Lung (tissue), 12 donors: Measurements from ENCODE around the gene NOC4L. TPM values are rescaled to one million over a fixed set of nuclear protein-coding genes. Genes with fewer than 3 reads are reported as not detected.

Source experiments
- ATAC-seq: fragments of 200-7000 bp; cut with Tn5 transposase; one replicate; pipeline ENCODE4 v1.9.1; 2020; ENCODE audit warnings: moderate number of reproducible peaks; ENCODE audit not compliant: insufficient read depth, low FRiP score
- DNase-seq, 3 donors: peaks; one replicate each; pipeline ENCODE4 v3.0.0-alpha.2; 2013 to 2017
- H3K27ac ChIP-seq, 2 donors: one replicate each; pipeline ENCODE4 v1.5.1; 2013; ENCODE audit warnings: mild to moderate bottlenecking in 2 of 2, moderate library complexity in 2 of 2, control low read depth in 1 of 2, inconsistent platforms in 1 of 2, low read depth in 1 of 2, low read length in 1 of 2
- H3K27me3 ChIP-seq, 3 donors: one replicate each; pipeline ENCODE4 v1.5.1; 2013; ENCODE audit warnings: low read length in 2 of 3; ENCODE audit not compliant: control insufficient read depth in 3 of 3, insufficient read depth in 3 of 3
- H3K36me3 ChIP-seq, 4 donors: one replicate each; pipeline ENCODE4 v1.5.1; 2013; ENCODE audit warnings: low read length in 4 of 4, mild to moderate bottlenecking in 1 of 4, moderate library complexity in 1 of 4; ENCODE audit not compliant: control insufficient read depth in 4 of 4, insufficient read depth in 4 of 4
- H3K4me1 ChIP-seq, 5 donors: one replicate each; pipeline ENCODE4 v1.5.1; 2013; ENCODE audit warnings: low read length in 5 of 5, mild to moderate bottlenecking in 2 of 5, moderate library complexity in 1 of 5; ENCODE audit not compliant: control insufficient read depth in 5 of 5, insufficient read depth in 5 of 5
- H3K4me3 ChIP-seq: one replicate; pipeline ENCODE4 v1.5.1; 2013; ENCODE audit warnings: mild to moderate bottlenecking, control low read depth, moderate library complexity
- H3K9ac ChIP-seq, 2 donors: one replicate each; pipeline ENCODE4 v1.5.1; 2013; ENCODE audit warnings: low read length in 2 of 2, control low read depth in 1 of 2; ENCODE audit not compliant: insufficient read depth in 1 of 2
- H3K9me3 ChIP-seq, 4 donors: one replicate each; pipeline ENCODE4 v1.5.1; 2013; ENCODE audit warnings: low read length in 3 of 4, mild to moderate bottlenecking in 1 of 4, moderate library complexity in 1 of 4; ENCODE audit not compliant: control insufficient read depth in 4 of 4, insufficient read depth in 3 of 4
- WGBS, 2 donors: extraction: QIAGEN DNeasy Blood & Tissue Kit; methylation state at CpG; one replicate each; pipeline ENCODE4 v1.1.7; 2013; 5-methylcytosine and 5-hydroxymethylcytosine counted together
- polyA plus RNA-seq, 2 donors: library from polyadenylated mRNA; stranded (reverse); fragments of 200-250 nt; gene quantifications; one replicate each; pipeline ENCODE4 v1.2.1, GENCODE V29; 2013
- total RNA-seq, 2 donors: library from RNA; depleted of rRNA in 1 of 2; stranded (reverse); fragments of >200 nt in 1 of 2; gene quantifications; one replicate each; pipeline ENCODE4 v1.2.1, GENCODE V29; 2014 to 2021
- TF ChIP-seq, protein P1 (sequence below): IDR thresholded peaks from 2 replicates; pipeline ENCODE4 v1.5.1; 2012; ENCODE audit warnings: mild to moderate bottlenecking; ENCODE audit errors: control extremely low read depth, extremely low read depth
- donor health status: control.
- donor health status: control.
- donor health status: Bipolar disorder and iron deficiency.
- donor health status: healthy.
- donor health status: DM: yes; HTN: yes; CAD: no.

Gene NOC4L
- total and polyA plus RNA-seq, 4 donors = 6.3 to 27.8 (median 25.9) TPM

DNA sequence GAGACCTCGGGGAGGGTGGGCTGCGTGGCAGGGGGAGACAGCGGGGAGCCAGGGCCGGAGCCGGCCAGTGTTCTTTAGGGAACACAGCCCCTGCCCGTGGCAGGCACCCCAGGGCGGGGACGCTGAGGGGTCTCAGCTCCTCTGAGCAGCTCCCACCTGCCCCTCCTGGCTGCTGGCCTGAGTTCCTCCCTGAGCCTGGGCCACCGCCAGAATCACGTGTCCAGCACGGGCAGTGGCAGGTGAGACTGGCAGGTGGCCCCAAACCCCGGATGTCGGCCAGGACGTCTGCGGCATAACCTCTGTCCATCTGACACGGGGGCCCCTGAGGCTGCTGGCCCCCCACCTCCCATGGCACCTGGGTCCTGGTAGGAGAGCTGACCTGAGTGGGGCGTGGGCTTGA, 25.1 kb downstream of the NOC4L start:
- ATAC-seq = no peak
- 76 to 82% methylated on average over 16 to 17 of the region's 17 CpGs for WGBS, 2 donors
- Histone ChIP-seq H3K27ac (no peak overlapping the region), H3K4me1 (peaks cover 0 to 3% (median 0%) of the 10 kb centered on the region in 5 donors), H3K9me3 (no peaks in the 10 kb centered on the region), H3K36me3 (no peaks in the 10 kb centered on the region), H3K4me3 (no peak overlapping the region), H3K9ac (no peak overlapping the region), H3K27me3 (peaks cover 0 to 20% (median 2%) of the 10 kb centered on the region in 3 donors)
- TF ChIP-seq, protein P1, sequence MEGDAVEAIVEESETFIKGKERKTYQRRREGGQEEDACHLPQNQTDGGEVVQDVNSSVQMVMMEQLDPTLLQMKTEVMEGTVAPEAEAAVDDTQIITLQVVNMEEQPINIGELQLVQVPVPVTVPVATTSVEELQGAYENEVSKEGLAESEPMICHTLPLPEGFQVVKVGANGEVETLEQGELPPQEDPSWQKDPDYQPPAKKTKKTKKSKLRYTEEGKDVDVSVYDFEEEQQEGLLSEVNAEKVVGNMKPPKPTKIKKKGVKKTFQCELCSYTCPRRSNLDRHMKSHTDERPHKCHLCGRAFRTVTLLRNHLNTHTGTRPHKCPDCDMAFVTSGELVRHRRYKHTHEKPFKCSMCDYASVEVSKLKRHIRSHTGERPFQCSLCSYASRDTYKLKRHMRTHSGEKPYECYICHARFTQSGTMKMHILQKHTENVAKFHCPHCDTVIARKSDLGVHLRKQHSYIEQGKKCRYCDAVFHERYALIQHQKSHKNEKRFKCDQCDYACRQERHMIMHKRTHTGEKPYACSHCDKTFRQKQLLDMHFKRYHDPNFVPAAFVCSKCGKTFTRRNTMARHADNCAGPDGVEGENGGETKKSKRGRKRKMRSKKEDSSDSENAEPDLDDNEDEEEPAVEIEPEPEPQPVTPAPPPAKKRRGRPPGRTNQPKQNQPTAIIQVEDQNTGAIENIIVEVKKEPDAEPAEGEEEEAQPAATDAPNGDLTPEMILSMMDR = no peak
- DNase-seq = no peak

DNA sequence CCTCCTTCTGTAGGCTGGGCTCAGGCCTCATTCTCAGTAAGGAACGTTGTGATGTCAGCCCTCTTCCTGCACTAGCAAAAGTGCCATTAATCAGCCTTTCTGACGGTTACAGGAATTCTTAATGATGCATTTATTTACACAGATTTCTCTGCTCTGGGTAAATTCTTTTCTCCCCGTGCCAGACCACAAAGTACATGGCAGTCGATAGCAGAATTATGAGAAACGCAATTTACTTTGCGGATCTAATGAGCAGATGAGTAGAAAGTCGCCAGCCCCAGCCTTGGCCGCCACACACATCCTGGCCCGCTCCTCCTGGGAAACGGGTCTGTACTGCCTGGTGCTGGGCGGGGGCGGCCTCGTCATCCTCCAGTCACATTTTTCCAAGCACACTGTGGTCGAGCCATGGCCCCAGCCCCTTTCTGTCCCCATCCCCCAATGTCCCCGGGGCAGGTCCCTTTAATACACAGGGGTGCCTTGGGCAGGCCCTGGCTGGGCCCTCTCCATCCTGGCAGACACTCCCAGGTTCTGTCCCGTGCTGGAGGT, 25.9 kb downstream of the NOC4L start:
- H3K4me3 ChIP-seq = no peak overlapping the region
- TF ChIP-seq, protein P1 = no peak
- H3K27me3 ChIP-seq = peaks cover 0 to 22% (median 0%) of the 10 kb centered on the region in 3 donors
- ATAC-seq (no peak), DNase-seq (peak in 1 of 3 donors; percentile 19)
- H3K27ac ChIP-seq = no peak overlapping the region
- peaks cover 0 to 3% (median 0%) of the 10 kb centered on the region in 5 donors for H3K4me1 ChIP-seq
- H3K36me3 ChIP-seq = no peaks in the 10 kb centered on the region
- 30 to 32% methylated on average over 16 of the region's 16 CpGs for WGBS, 2 donors
- H3K9me3 ChIP-seq = no peaks in the 10 kb centered on the region
- no peak overlapping the region for H3K9ac ChIP-seq

DNA sequence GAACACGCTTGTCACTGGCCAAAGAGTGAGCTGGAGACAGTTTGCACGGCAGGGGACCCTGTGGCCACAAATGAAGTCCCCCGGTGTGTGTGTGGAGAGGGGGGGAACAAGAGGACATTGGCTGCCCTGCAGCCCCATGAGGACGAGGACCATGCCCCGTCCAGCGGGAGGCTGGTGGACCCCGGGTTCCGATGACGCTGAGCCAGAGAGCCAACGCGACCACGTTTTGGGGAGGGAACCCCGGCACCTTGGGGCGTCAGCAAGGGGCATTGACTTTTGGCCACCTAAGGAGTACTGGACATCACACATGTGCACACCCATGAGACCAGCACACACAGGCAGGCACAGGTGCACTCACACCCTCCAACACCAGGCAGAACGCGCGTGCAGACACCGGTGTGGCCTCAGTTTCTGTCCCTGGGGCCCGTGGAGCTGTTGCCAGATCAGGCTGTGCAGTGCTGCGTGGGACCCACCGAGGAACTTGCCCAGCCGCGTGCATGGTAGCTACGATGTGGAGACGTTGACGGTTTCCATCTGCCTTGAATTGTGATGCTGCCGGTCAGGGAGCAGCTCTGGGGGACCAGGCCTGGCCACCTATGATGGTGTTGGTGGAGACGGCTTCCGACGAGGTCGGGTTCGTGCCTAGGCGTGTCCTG, 26.5 kb downstream of the NOC4L start:
- H3K27me3 ChIP-seq = peaks cover 0 to 24% (median 0%) of the 10 kb centered on the region in 3 donors
- no peaks in the 10 kb centered on the region for H3K36me3 ChIP-seq
- no peak overlapping the region for H3K9ac ChIP-seq
- H3K4me1 ChIP-seq = peaks cover 0 to 3% (median 0%) of the 10 kb centered on the region in 5 donors
- no peaks in the 10 kb centered on the region for H3K9me3 ChIP-seq
- 79 to 87% methylated on average over 33 of the region's 33 CpGs for WGBS, 2 donors
- TF ChIP-seq, protein P1 = no peak
- ATAC-seq = no peak
- peak in 1 of 3 donors; percentile 25 for DNase-seq
- H3K4me3 ChIP-seq = no peak overlapping the region
- no peak overlapping the region for H3K27ac ChIP-seq
